WERI-Rb-1 (cell line): ENCODE results near the gene APOBEC2.

ENCODE experiments used
- DNase-seq: peaks from one replicate; pipeline ENCODE4 v3.0.0-alpha.2; 2020
- H3K27ac ChIP-seq: fragments of 250-450 bp; sonication (Bioruptor Pico); 2 replicates; pipeline ENCODE4 v1.5.1; 2020; ENCODE audit warnings: mild to moderate bottlenecking, moderate library complexity
- H3K27me3 ChIP-seq: fragments of 250-450 bp; sonication (Bioruptor Pico); 2 replicates; pipeline ENCODE4 v1.5.1; 2021; ENCODE audit warnings: mild to moderate bottlenecking, low read depth, moderate library complexity; ENCODE audit not compliant: insufficient read depth, severe bottlenecking
- H3K36me3 ChIP-seq: fragments of 250-450 bp; sonication (Bioruptor Pico); 2 replicates; pipeline ENCODE4 v1.5.1; 2020; ENCODE audit warnings: mild to moderate bottlenecking, moderate library complexity
- H3K4me3 ChIP-seq: 2 replicates; pipeline ENCODE4 v1.5.1; 2011; ENCODE audit warnings: low read depth, mild to moderate bottlenecking, control low read depth, low read length
- H3K9me3 ChIP-seq: fragments of 250-450 bp; sonication (Bioruptor Pico); 2 replicates; pipeline ENCODE4 v1.5.1; 2021; ENCODE audit warnings: mild to moderate bottlenecking, moderate library complexity; ENCODE audit not compliant: severe bottlenecking
- CTCF ChIP-seq: IDR thresholded peaks from 2 replicates; pipeline ENCODE4 v1.5.1; 2011; ENCODE audit warnings: low read depth, mild to moderate bottlenecking, control low read depth, inconsistent platforms, low read length

Gene APOBEC2

GRCh38 chr6:41058783-41059181 is 5.8 kb downstream of the APOBEC2 start:
- Histone ChIP-seq H3K27ac (no peak overlapping the region), H3K36me3 (peaks cover 23% of the 10 kb centered on the region), H3K27me3 (no peaks in the 10 kb centered on the region), H3K9me3 (no peaks in the 10 kb centered on the region), H3K4me3 (no peak overlapping the region)
- no peak for TF ChIP-seq CTCF
- DNase-seq, result no peak

- H3K36me3 ChIP-seq, result peaks cover 31% of the 10 kb centered on the region
- DNase-seq, result no peak
- H3K27ac ChIP-seq, result no peak overlapping the region
- no peak for TF ChIP-seq CTCF
- no peaks in the 10 kb centered on the region for H3K27me3 ChIP-seq
- H3K4me3 ChIP-seq, result no peak overlapping the region
- H3K9me3 ChIP-seq, result no peaks in the 10 kb centered on the region
These were observed 6.6 kb downstream of the APOBEC2 start for GRCh38 chr6:41059556-41059955.

GRCh38 chr6:41061196-41061726 is 8.3 kb downstream of the APOBEC2 start:
- peaks cover 45% of the 10 kb centered on the region for H3K36me3 ChIP-seq
- no peaks in the 10 kb centered on the region for H3K27me3 ChIP-seq
- H3K9me3 ChIP-seq, result no peaks in the 10 kb centered on the region
- H3K4me3 ChIP-seq, result no peak overlapping the region
- no peak overlapping the region for H3K27ac ChIP-seq
- no peak for DNase-seq
- no peak for TF ChIP-seq CTCF

GRCh38 chr6:41062056-41062455 is 9.1 kb downstream of the APOBEC2 start:
- Histone ChIP-seq H3K9me3 (no peaks in the 10 kb centered on the region), H3K27me3 (no peaks in the 10 kb centered on the region), H3K4me3 (no peak overlapping the region), H3K27ac (no peak overlapping the region), H3K36me3 (peaks cover 46% of the 10 kb centered on the region)
- no peak for TF ChIP-seq CTCF
- DNase-seq, result no peak

- Histone ChIP-seq H3K36me3 (peaks cover 51% of the 10 kb centered on the region), H3K9me3 (no peaks in the 10 kb centered on the region), H3K4me3 (no peak overlapping the region), H3K27me3 (no peaks in the 10 kb centered on the region), H3K27ac (no peak overlapping the region)
- TF ChIP-seq CTCF, result no peak
- no peak for DNase-seq
These were observed 10.9 kb downstream of the APOBEC2 start for GRCh38 chr6:41063884-41064285.

GRCh38 chr6:41064841-41065240 is 11.8 kb downstream of the APOBEC2 start:
- no peak for TF ChIP-seq CTCF
- H3K9me3 ChIP-seq, result no peaks in the 10 kb centered on the region
- no peak for DNase-seq
- no peak overlapping the region for H3K27ac ChIP-seq
- no peaks in the 10 kb centered on the region for H3K27me3 ChIP-seq
- peaks cover 51% of the 10 kb centered on the region for H3K36me3 ChIP-seq
- no peak overlapping the region for H3K4me3 ChIP-seq
